Nephron (organoid): Measurements from ENCODE around the gene SARNP.

Source experiments
- H3K27ac Mint-ChIP-seq, 3 experiments: 2 replicates each; pipeline ENCODE4 v1.8.0; 2020; ENCODE audit warnings: mixed read lengths in 3 of 3, mild to moderate bottlenecking in 2 of 3, moderate library complexity in 1 of 3
- H3K27me3 Mint-ChIP-seq: 2 replicates; pipeline ENCODE4 v1.8.0; 2021; ENCODE audit warnings: low read depth, mild to moderate bottlenecking, moderate library complexity, mixed read lengths
- H3K36me3 Mint-ChIP-seq: 2 replicates; pipeline ENCODE4 v1.8.0; 2020; ENCODE audit warnings: low read depth, mixed read lengths
- H3K4me1 Mint-ChIP-seq: 2 replicates; pipeline ENCODE4 v1.8.0; 2020; ENCODE audit warnings: mixed read lengths
- H3K4me3 Mint-ChIP-seq, 3 experiments: 2 replicates each; pipeline ENCODE4 v1.8.0; 2020; ENCODE audit warnings: mild to moderate bottlenecking in 3 of 3, mixed read lengths in 3 of 3, moderate library complexity in 2 of 3
- H3K9me3 Mint-ChIP-seq: 2 replicates; pipeline ENCODE4 v1.8.0; 2020; ENCODE audit warnings: mixed read lengths
- CTCF ChIP-seq, 3 experiments: fragments of 200-600 bp; sonication (generic); IDR thresholded peaks; one replicate each; pipeline ENCODE4 v1.5.0; 2021; ENCODE audit warnings: antibody characterized with exemption in 3 of 3; ENCODE audit not compliant: unreplicated experiment in 3 of 3

Gene SARNP

GRCh38 chr12:55729819-55730818 lies 87.4 kb downstream of the SARNP start:
- H3K4me3 Mint-ChIP-seq, result peak overlapping the region; percentile 90 to 94 (median 90)
- TF ChIP-seq CTCF (IDR thresholded peaks at IDR 0.05; ENCODE audit: unreplicated experiment in 3 of 3), result peak in 2 of 3 experiments; percentile 6 to 18
- H3K4me1 Mint-ChIP-seq, result peaks cover 41% of the 10 kb centered on the region
- no peaks in the 10 kb centered on the region for H3K27me3 Mint-ChIP-seq
- peak overlapping the region; percentile 97 for H3K27ac Mint-ChIP-seq
- H3K36me3 Mint-ChIP-seq, result peaks cover 21% of the 10 kb centered on the region
- H3K9me3 Mint-ChIP-seq, result no peaks in the 10 kb centered on the region

- H3K9me3 Mint-ChIP-seq, result no peaks in the 10 kb centered on the region
- no peak for TF ChIP-seq CTCF (IDR thresholded peaks at IDR 0.05; ENCODE audit: unreplicated experiment in 3 of 3)
Observed at GRCh38 chr12:55728939-55729818, 88.3 kb downstream of the SARNP start, which contains the start of gene CD63. CD63 (minus strand) TSS chr12:55729009; CDS start chr12:55728341, 668 bp downstream.

GRCh38 chr12:55728186-55728938 lies 89.2 kb downstream of the SARNP start:
- H3K36me3 Mint-ChIP-seq, result peaks cover 35% of the 10 kb centered on the region
- no peaks in the 10 kb centered on the region for H3K9me3 Mint-ChIP-seq
- H3K4me3 Mint-ChIP-seq, result peak overlapping the region; percentile 90 to 94 (median 90)
- peaks cover 5% of the 10 kb centered on the region for H3K27me3 Mint-ChIP-seq
- H3K4me1 Mint-ChIP-seq, result peaks cover 53% of the 10 kb centered on the region
- peak overlapping the region; percentile 86 to 97 (median 95) for H3K27ac Mint-ChIP-seq
- no peak for TF ChIP-seq CTCF (IDR thresholded peaks at IDR 0.05; ENCODE audit: unreplicated experiment in 3 of 3)

More at GRCh38 chr12:55728939-55729818, 88.3 kb downstream of the SARNP start, which contains the start of gene CD63:
- H3K27me3 Mint-ChIP-seq, result no peaks in the 10 kb centered on the region
- peaks cover 48% of the 10 kb centered on the region for H3K4me1 Mint-ChIP-seq
- peak within 1 kb of the TSS; percentile 90 to 94 (median 90) for H3K4me3 Mint-ChIP-seq
- peaks cover 30% of the 10 kb centered on the region for H3K36me3 Mint-ChIP-seq
- H3K27ac Mint-ChIP-seq, result peak within 1 kb of the TSS; percentile 97

- Mint-ChIP-seq H3K27ac (peak overlapping the region; percentile 86 to 97 (median 95)), H3K9me3 (no peaks in the 10 kb centered on the region), H3K27me3 (peaks cover 5% of the 10 kb centered on the region), H3K4me3 (peak overlapping the region; percentile 90 to 94 (median 90)), H3K36me3 (peaks cover 38% of the 10 kb centered on the region), H3K4me1 (peaks cover 56% of the 10 kb centered on the region)
- no peak for TF ChIP-seq CTCF (IDR thresholded peaks at IDR 0.05; ENCODE audit: unreplicated experiment in 3 of 3)
Observed at GRCh38 chr12:55727643-55728185, 89.8 kb downstream of the SARNP start.

- TF ChIP-seq CTCF (IDR thresholded peaks at IDR 0.05; ENCODE audit: unreplicated experiment in 3 of 3), result no peak
- H3K4me1 Mint-ChIP-seq, result peaks cover 56% of the 10 kb centered on the region
- no peaks in the 10 kb centered on the region for H3K9me3 Mint-ChIP-seq
- H3K4me3 Mint-ChIP-seq, result peak overlapping the region; percentile 90 to 94 (median 90)
- H3K27ac Mint-ChIP-seq, result peak overlapping the region; percentile 86 to 97 (median 95)
- H3K27me3 Mint-ChIP-seq, result peaks cover 5% of the 10 kb centered on the region
- H3K36me3 Mint-ChIP-seq, result peaks cover 38% of the 10 kb centered on the region
Observed at GRCh38 chr12:55726971-55727370, 90.6 kb downstream of the SARNP start.
